AG09309 (cell line): ENCODE data around the gene GPR87.

ENCODE experiments used
- DNase-seq: peaks from one replicate; pipeline ENCODE4 v3.0.0-alpha.2; 2010; ENCODE audit warnings: low read depth
- H3K4me3 ChIP-seq: 2 replicates; pipeline ENCODE4 v1.5.1; 2011; ENCODE audit warnings: mild to moderate bottlenecking, low read depth, low read length, moderate library complexity; ENCODE audit not compliant: control insufficient read depth
- TF ChIP-seq, protein P1 (sequence below): IDR thresholded peaks from 2 replicates; pipeline ENCODE4 v1.5.1; 2011; ENCODE audit warnings: mild to moderate bottlenecking, low read depth, low read length, inconsistent platforms; ENCODE audit not compliant: insufficient read depth, control insufficient read depth; ENCODE audit errors: missing control alignments

The GPR87 gene

DNA sequence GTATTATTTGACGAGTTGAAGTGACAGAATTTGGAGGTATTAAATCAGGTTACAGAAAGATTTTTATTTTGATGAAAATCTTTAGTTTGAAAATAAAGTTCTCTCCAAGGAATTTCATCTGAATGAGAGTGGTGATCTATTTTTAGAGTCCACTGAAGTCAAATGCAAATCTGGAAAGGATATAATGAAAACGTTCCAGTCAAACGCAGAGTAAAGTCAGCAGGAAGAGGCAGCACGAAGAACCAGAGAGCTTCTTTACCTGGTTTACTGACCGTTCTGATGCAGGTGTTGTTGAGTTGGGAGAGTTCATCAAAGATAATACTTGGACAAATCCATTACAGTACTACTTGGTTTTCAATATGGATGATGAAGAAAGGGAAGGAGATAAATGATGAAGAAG is 47.0 kb downstream of the GPR87 start:
- TF ChIP-seq, protein P1, sequence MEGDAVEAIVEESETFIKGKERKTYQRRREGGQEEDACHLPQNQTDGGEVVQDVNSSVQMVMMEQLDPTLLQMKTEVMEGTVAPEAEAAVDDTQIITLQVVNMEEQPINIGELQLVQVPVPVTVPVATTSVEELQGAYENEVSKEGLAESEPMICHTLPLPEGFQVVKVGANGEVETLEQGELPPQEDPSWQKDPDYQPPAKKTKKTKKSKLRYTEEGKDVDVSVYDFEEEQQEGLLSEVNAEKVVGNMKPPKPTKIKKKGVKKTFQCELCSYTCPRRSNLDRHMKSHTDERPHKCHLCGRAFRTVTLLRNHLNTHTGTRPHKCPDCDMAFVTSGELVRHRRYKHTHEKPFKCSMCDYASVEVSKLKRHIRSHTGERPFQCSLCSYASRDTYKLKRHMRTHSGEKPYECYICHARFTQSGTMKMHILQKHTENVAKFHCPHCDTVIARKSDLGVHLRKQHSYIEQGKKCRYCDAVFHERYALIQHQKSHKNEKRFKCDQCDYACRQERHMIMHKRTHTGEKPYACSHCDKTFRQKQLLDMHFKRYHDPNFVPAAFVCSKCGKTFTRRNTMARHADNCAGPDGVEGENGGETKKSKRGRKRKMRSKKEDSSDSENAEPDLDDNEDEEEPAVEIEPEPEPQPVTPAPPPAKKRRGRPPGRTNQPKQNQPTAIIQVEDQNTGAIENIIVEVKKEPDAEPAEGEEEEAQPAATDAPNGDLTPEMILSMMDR: no peak
- H3K4me3 ChIP-seq: no peak overlapping the region
- DNase-seq: no peak

DNA sequence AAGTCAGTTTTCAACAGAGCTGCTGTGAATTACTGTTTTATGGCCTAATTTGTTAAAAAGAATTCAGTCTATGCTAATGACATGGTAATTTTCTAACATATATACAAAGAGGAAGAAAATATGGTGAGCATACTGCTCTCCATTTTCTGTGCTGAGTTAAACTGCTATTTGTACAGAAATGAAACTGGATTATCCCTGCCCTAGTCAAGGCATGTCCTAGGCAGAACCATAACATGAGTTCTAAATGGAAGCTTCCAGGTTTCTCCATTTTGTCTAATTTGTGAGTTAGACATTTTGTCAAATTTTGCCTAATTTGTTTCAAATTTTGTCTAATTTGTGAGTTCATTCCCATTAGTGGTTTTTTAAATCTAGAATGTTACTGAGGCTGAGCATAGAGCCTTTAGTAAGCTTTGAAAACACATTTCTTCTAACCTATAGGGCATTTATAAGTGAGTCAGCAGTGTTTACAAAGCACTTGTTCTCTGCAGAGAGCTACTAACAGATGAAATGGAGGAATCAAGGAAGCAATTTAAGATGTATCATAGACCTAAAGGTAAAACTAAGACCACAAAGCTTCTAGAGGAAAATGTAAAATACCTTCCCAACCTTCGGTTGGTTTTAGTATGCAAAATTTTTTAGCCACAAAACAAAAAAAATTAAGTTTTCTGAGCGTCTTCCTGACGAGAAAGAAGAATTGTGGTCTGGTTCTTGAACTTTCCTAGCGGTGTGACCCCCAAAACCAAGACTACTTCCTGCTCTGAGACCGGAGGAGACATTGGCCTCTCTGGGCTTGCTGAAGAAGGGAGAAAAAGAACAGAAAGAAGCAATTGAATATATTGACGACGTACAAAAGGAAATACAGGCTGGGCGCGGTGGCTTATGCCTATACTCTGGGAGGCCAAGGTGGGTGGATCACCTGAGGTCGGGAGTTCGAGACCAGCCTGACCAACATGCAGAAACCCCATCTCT is 48.1 kb downstream of the GPR87 start:
- no peak overlapping the region for H3K4me3 ChIP-seq
- no peak for DNase-seq
- TF ChIP-seq, protein P1: no peak

DNA sequence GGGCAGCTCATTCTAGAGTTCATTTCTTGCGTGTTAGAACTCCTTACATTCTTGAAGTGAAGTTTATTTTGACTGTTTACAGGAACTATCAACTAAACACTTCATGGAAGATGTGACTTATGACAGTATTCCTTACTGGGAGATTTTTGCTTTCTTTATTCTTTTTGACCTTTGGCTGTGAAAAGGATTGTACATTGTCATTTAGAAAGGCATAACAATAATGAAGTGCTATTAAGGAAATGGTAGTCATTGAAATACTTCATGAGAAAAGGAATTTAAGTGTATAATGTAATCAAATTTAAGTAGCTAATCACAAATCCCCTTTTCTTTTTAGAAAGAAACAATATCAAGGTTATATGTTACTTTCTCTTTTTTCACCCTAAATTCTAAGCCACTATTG is 49.6 kb downstream of the GPR87 start:
- TF ChIP-seq, protein P1: no peak
- H3K4me3 ChIP-seq: no peak overlapping the region
- DNase-seq: no peak

DNA sequence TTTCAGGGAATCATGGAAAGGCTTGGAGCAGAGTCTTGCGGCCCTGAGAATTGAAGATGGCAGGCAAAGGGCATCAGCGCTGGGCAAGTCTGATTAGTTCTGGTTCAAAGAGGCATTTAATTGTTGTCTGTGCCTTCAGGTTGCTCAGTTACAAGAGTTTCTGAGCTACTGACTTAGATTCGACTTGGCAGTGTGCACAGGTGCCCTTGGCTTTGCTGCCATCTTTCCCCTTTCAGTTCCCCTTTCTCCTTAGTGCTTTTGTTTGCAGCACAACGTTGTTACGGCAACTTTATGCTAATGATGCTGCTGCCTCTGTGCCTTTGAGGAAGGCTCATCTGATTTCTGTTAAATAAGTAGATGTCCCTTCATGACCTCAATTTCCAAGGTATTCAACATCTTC is 50.8 kb downstream of the GPR87 start:
- DNase-seq: no peak

DNA sequence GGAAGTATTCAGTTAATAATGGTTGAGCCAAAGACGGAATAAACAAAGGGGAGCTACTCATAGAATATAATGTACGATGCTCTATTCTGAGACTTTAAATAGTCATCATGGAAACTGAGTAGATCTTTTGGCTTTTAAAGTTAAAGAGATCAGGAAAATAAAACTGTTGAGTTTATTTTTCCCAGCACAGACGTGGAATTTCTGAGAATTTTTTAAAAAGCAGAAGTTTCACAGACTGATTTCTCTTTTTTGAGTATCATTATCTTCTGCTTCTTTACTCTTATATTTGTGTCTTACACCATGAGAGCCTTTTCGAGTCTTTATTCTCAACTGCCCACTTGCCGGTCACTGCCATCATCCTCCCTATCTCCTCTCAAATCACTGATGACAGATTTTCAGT is 51.5 kb downstream of the GPR87 start:
- DNase-seq: no peak

More for the DNA sequence above, 50.8 kb downstream of the GPR87 start:
- TF ChIP-seq, protein P1: no peak
- H3K4me3 ChIP-seq: no peak overlapping the region

DNA sequence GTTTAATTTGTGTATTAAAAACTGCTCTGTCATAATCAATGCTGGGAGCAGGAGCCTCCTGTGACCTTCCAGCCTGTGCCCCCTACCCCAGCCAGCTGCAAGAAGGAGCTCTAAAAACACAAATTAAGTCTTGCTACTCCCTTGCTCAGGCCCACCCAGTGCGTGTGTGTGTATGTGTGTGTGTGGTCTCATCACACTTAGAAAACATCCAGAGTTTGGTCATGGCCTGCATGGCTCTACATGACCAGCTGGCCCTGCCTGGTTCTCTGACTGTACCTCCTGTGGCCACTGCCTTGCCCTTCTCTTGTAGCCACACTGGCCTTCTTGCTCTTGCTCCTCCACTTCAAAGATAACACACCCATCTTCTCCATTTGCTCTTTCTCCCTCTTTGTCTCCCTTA is 52.0 kb downstream of the GPR87 start:
- H3K4me3 ChIP-seq: no peak overlapping the region
- TF ChIP-seq, protein P1: no peak
- no peak for DNase-seq

More for the DNA sequence above, 51.5 kb downstream of the GPR87 start:
- H3K4me3 ChIP-seq: no peak overlapping the region
- TF ChIP-seq, protein P1: no peak
